Esophagus (tissue), 2 donors: Measurements from ENCODE around the gene ALOX15. TPM values are rescaled to one million over a fixed set of nuclear protein-coding genes. Genes with fewer than 3 reads are reported as not detected.
"Not testable (repeated sequence)": the region's sequence is repeated elsewhere in the genome, so short reads cannot be mapped to it uniquely, and the experiment has no call there.

ENCODE experiments used
- H3K27ac ChIP-seq, 2 donors: one replicate each; pipeline ENCODE4 v1.5.1; 2013; ENCODE audit warnings: low read depth in 2 of 2, mild to moderate bottlenecking in 2 of 2, inconsistent platforms in 1 of 2, low read length in 1 of 2, moderate library complexity in 1 of 2
- H3K27me3 ChIP-seq, 2 donors: one replicate each; pipeline ENCODE4 v1.6.1; 2013; ENCODE audit warnings: low read length in 2 of 2, control low read depth in 1 of 2, mild to moderate bottlenecking in 1 of 2; ENCODE audit not compliant: insufficient read depth in 2 of 2, control insufficient read depth in 1 of 2
- H3K36me3 ChIP-seq, 2 donors: one replicate each; pipeline ENCODE4 v1.6.1; 2013; ENCODE audit warnings: low read length in 1 of 2; ENCODE audit not compliant: control insufficient read depth in 2 of 2, insufficient read depth in 2 of 2
- H3K4me1 ChIP-seq, 2 donors: one replicate each; pipeline ENCODE4 v1.6.1; 2013; ENCODE audit warnings: low read length in 1 of 2; ENCODE audit not compliant: control insufficient read depth in 2 of 2, insufficient read depth in 2 of 2
- H3K4me3 ChIP-seq, 2 donors: one replicate each; pipeline ENCODE4 v1.5.1; 2013; ENCODE audit warnings: low read length in 2 of 2, mild to moderate bottlenecking in 2 of 2, low read depth in 1 of 2, moderate library complexity in 1 of 2
- H3K9me3 ChIP-seq, 2 donors: one replicate each; pipeline ENCODE4 v1.6.1; 2013; ENCODE audit warnings: mild to moderate bottlenecking in 2 of 2, low read depth in 1 of 2, low read length in 1 of 2, moderate library complexity in 1 of 2; ENCODE audit not compliant: control insufficient read depth in 2 of 2, insufficient read depth in 1 of 2
- WGBS, 2 donors: extraction: QIAGEN DNeasy Blood & Tissue Kit; methylation state at CpG; one replicate each; pipeline ENCODE4 v1.1.7; 2013; 5-methylcytosine and 5-hydroxymethylcytosine counted together
- polyA plus RNA-seq, 2 donors: library from polyadenylated mRNA; stranded (reverse); fragments of 200-250 nt; gene quantifications; one replicate each; pipeline ENCODE4 v1.2.3, GENCODE V29; 2013
- donor health status: healthy with polysubstance abuse.
- donor health status: Bipolar disorder and iron deficiency.

The ALOX15 gene, protein sequence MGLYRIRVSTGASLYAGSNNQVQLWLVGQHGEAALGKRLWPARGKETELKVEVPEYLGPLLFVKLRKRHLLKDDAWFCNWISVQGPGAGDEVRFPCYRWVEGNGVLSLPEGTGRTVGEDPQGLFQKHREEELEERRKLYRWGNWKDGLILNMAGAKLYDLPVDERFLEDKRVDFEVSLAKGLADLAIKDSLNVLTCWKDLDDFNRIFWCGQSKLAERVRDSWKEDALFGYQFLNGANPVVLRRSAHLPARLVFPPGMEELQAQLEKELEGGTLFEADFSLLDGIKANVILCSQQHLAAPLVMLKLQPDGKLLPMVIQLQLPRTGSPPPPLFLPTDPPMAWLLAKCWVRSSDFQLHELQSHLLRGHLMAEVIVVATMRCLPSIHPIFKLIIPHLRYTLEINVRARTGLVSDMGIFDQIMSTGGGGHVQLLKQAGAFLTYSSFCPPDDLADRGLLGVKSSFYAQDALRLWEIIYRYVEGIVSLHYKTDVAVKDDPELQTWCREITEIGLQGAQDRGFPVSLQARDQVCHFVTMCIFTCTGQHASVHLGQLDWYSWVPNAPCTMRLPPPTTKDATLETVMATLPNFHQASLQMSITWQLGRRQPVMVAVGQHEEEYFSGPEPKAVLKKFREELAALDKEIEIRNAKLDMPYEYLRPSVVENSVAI
- under 1 TPM; 0.04 to 0.22 TPM for polyA plus RNA-seq

DNA sequence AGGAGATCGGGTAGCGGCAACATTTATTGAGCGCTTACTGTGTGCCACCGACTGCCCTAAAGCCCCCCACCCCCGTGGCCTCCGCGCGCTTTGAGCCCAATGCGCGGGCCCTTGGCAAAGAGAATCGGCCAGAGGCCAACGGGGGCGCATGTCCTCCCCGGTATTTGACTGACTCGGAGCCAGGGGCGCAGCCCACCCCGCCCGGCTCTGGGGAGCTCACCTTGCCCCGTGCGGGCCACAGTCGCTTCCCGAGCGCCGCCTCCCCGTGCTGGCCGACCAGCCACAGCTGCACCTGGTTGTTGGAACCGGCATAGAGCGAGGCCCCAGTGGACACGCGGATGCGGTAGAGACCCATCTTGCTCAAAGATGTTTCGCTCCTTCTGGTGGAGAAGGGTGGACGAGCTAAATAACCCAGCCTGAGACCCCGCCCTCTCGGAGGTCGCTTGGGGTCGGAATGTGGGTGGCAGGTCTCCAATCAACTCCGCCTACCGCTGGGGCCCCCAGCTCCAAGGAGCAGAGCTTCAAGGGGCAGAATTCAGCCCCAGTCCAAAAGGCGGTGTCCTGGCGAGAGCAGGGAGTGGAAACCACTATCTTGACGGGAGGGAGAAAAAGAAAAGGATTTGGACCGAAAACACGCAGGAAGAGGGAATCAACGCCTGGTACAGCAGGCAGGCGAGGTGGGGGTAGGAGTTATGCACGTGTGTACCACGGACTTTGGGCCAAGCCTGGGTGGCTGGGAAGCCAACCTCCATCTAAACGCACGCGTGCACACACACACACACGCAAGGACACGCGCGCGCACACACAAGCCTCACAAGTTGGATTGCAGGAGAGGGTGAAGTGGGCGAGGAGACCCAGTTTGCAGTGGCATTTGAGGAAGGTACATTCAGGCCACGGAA, at the start of gene ALOX15:
Gene ALOX15 (minus strand): TSS at position 382 of the 899 bp plus-strand sequence. CDS start 27 bp downstream, at position 355.
- H3K9me3 ChIP-seq: peaks cover 0 to 3% of the 10 kb centered on the region in 2 donors
- H3K4me1 ChIP-seq: peaks cover 8 to 12% of the 10 kb centered on the region in 2 donors
- peaks cover 9 to 15% of the 10 kb centered on the region in 2 donors for H3K27me3 ChIP-seq
- 7 to 10% methylated on average over 53 to 57 of the region's 58 CpGs for WGBS, 2 donors
- H3K4me3 ChIP-seq: no peak within 1 kb of the TSS
- no peaks in the 10 kb centered on the region for H3K36me3 ChIP-seq
- H3K27ac ChIP-seq: no peak within 1 kb of the TSS

DNA sequence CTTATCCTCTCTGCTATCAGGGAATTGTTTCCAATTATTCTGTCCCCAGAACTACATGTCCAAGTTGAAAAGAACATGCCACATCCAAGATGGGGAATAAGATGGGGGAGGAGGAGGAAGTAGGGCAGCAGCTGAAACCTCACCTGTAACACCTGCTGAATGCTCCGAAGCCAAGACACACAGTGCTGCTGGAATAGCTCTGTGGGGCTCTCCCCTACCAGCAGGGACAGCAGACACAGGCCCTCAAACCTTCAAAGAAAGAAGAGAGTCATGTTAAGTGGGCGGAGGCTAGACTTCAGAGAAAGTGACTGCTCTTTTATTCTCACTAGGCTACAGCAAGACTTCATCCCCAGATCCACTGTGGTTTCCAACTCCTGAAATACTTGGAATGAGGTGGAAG, 49.3 kb upstream of the ALOX15 start:
- Histone ChIP-seq H3K36me3 (peaks cover 2% of the 10 kb centered on the region in 2 donors), H3K4me1 (no peaks in the 10 kb centered on the region), H3K27me3 (no peaks in the 10 kb centered on the region), H3K9me3 (no peaks in the 10 kb centered on the region), H3K4me3 (no peak overlapping the region), H3K27ac (no peak overlapping the region)
- WGBS, 2 donors: 81 to 87% methylated on average over 2 of the region's 2 CpGs

DNA sequence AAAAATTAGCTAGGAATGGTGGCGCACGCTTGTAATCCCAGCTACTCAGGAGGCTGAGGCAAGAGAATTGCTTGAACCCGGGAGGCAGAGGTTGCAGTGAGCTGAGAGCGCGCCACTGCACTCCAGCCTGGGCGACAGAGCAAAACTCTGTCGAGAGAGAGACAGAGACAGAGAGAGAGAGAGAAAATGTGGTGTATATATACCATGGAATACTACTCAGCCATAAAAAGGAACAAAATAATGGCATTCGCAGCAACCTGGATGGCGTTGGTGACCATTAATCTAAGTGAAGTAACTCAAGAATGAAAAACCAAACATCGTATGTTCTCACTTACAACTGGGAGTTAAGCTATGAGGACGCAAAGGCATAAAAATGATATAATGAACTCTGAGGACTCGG, 48.4 kb upstream of the ALOX15 start:
- WGBS, 2 donors: 90 to 92% methylated on average over 12 of the region's 12 CpGs

DNA sequence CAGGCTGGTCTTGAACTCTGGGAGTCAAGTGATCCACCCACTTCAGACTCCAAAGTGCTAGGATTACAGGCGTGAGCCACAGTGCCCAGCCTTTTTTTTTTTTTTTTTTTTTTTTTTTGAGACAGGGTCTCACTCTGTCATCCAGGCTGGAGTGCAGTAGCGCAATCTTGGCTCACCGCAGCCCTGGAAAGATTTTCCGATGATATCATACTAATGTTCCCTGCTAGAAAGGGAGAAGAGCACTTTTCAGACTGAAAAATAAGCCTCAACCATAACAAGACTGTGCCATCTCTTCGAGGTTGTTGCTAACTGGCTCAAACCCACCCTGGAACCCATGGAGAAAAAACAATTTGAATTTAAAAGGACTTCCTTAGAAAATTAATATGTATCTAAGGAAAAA, 42.3 kb upstream of the ALOX15 start:
- 77 to 82% methylated on average over 5 of the region's 5 CpGs for WGBS, 2 donors
- H3K4me1 ChIP-seq, H3K4me3 ChIP-seq, H3K27ac ChIP-seq, H3K9me3 ChIP-seq, H3K36me3 ChIP-seq, H3K27me3 ChIP-seq: not testable (repeated sequence)

More for the DNA sequence above, 48.4 kb upstream of the ALOX15 start:
- not testable (repeated sequence) for H3K4me3 ChIP-seq, H3K4me1 ChIP-seq, H3K36me3 ChIP-seq, H3K27me3 ChIP-seq, H3K27ac ChIP-seq, H3K9me3 ChIP-seq

DNA sequence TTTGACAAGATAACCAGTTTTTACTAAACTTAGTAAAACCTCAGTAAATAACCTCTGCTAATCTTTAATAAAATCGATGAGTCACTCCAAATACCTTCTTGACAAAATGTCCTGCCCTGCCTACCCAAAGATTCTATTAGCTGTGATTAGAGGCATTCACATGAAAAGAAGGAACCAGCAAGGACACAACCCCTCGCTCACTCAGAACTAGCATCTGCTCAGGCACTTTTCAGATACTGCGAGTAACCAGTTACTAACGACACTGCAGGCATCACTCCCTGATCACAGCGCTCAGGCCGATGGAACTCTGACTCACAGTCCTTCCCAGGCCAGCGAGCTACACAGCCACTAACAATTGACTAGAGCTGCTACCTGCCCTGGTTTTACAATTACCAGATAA, 38.2 kb upstream of the ALOX15 start:
- Histone ChIP-seq H3K27ac (peak overlapping the region in 1 of 2 donors; percentile 24), H3K4me1 (no peaks in the 10 kb centered on the region), H3K4me3 (no peak overlapping the region), H3K27me3 (no peaks in the 10 kb centered on the region), H3K9me3 (no peaks in the 10 kb centered on the region), H3K36me3 (peaks cover 16 to 27% of the 10 kb centered on the region in 2 donors)
- WGBS, 2 donors: 69 to 74% methylated on average over 7 of the region's 7 CpGs

DNA sequence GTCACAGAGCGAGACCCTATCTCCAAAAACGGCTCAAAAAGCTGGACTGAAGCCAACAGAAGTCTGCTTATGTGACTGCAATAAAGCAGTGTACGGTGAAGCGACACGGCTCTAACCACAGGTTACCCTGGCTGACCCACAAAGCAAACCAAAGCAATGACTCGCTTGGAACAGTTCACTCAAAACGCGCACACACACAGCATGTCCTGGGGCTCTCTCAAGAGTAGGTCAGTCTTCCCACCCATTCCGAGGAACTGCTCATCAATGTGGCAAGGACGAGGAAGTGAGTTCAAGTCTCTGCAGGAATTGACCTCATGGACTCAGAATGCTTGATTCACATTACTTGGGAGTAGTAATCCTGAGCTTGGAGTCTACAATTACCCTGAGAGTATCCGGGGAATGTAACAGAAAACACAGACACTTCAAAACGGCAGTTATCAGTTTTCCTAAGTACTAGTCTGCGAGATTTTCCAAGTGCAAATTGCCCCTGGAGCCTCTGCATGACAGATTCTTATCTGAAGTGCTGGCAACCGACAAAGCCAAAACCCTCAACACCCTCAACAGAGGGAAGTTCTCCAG, 37.1 kb upstream of the ALOX15 start:
- peaks cover 17 to 35% of the 10 kb centered on the region in 2 donors for H3K36me3 ChIP-seq
- no peaks in the 10 kb centered on the region for H3K27me3 ChIP-seq
- no peak overlapping the region for H3K27ac ChIP-seq

DNA sequence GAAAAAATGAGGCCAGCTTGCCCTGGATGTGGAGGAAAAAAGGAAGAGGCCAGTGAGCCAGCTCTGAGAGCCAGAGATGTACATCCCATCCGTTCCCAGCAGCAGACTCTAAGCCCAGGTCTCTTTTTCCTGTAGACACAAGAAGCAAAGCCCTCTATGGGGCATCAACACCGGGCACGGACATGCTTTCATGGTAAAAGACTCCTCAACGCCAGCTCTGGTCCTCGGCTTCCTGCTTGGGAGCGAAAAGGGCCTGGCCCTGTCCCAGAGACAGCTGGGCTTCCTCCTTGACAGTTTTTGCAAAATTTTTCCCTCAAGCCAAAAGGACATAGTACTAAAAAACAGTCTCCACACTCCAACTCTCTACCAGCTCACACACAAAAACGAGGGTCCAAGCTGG, 35.3 kb upstream of the ALOX15 start:
- no peaks in the 10 kb centered on the region for H3K9me3 ChIP-seq
- no peak overlapping the region for H3K4me3 ChIP-seq
- H3K4me1 ChIP-seq: no peaks in the 10 kb centered on the region
- H3K27ac ChIP-seq: no peak overlapping the region
- H3K27me3 ChIP-seq: no peaks in the 10 kb centered on the region
- 78 to 91% methylated on average over 7 of the region's 7 CpGs for WGBS, 2 donors
- H3K36me3 ChIP-seq: peaks cover 19 to 45% of the 10 kb centered on the region in 2 donors

More for the DNA sequence above, 37.1 kb upstream of the ALOX15 start:
- H3K4me3 ChIP-seq: no peak overlapping the region
- H3K9me3 ChIP-seq: no peaks in the 10 kb centered on the region
- 53 to 55% methylated on average over 14 of the region's 14 CpGs for WGBS, 2 donors
- H3K4me1 ChIP-seq: no peaks in the 10 kb centered on the region

DNA sequence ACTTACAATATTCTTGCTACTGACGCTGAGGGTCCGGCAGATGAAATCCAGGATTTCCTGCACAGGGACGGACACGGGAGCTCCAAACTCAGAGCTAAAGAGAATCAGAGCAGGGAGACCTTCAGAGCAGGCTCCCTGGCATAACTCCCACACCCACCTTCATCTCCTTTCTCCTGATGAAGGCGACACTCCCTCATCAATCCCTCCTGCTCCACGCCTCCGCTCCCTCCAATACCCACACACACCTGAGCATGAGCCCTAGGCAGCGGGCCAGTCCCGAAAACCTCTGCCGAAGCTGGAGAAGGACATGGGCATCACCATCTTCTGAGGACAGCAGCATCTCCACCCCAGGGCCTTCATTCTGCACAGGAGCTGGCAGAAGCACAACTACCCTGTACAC, 34.3 kb upstream of the ALOX15 start:
- Histone ChIP-seq H3K4me3 (no peak overlapping the region), H3K9me3 (no peaks in the 10 kb centered on the region), H3K36me3 (peaks cover 21 to 53% of the 10 kb centered on the region in 2 donors), H3K27me3 (no peaks in the 10 kb centered on the region), H3K4me1 (no peaks in the 10 kb centered on the region), H3K27ac (no peak overlapping the region)
- 97 to 98% methylated on average over 10 of the region's 10 CpGs for WGBS, 2 donors

DNA sequence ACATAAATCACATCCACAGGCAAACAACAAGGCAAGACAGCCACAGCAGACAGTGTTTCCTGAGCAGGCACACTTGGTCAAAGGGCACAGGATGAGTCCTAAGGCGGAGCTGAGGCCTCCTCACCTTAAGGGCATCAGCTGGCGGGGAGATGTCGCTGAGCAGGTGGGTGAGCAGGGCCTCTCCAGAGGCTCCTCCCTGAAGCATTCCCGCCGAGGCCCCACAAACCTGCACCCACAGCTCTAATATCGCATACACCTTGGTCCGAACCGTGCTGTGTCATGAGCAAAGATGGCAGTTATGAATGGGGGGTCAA, 33.2 kb upstream of the ALOX15 start:
- H3K9me3 ChIP-seq: no peaks in the 10 kb centered on the region
- peaks cover 21 to 53% of the 10 kb centered on the region in 2 donors for H3K36me3 ChIP-seq

More for the DNA sequence above, 33.2 kb upstream of the ALOX15 start:
- WGBS, 2 donors: 92 to 94% methylated on average over 8 of the region's 8 CpGs
- H3K4me1 ChIP-seq: no peaks in the 10 kb centered on the region
- no peak overlapping the region for H3K27ac ChIP-seq
- no peaks in the 10 kb centered on the region for H3K27me3 ChIP-seq
- H3K4me3 ChIP-seq: no peak overlapping the region
